HepG2 (cell line): ENCODE data around the gene PEX11G. TPM values are rescaled to one million over a fixed set of nuclear protein-coding genes. Genes with fewer than 3 reads are reported as not detected.
A peak's percentile ranks its signal among the peaks of the same experiment; 100 is the strongest.

Source experiments
- ATAC-seq: fragments of 200-7000 bp; cut with Tn5 transposase; 3 replicates; pipeline ENCODE4 v1.9.1; 2020; ENCODE audit warnings: mild to moderate bottlenecking, moderate library complexity
- BruUV-seq: library from RNA; stranded (reverse); fragments of 400-500 nt; replicated peaks from 2 replicates; lab custom pipeline; 2021; lab: Mats Ljungman, UMichigan
- CTCF ChIA-PET: fragments of 300-600 bp; formaldehyde crosslinking; extraction: SDS; loops from one replicate; lab custom pipeline; 2021; ENCODE audit warnings: low total read pairs, inconsistent platforms, low intra/inter-chr PET ratio; lab: Yijun Ruan, JAX
- POLR2A ChIA-PET: fragments of 350-600 bp; sonication (Branson Sonifier 250); formaldehyde crosslinking; loops from one replicate; lab custom pipeline; 2020; ENCODE audit warnings: antibody characterized with exemption, inconsistent platforms; lab: Yijun Ruan, JAX
- DNase-seq: peaks from one replicate; pipeline ENCODE4 v3.0.0-alpha.2; 2015; ENCODE audit warnings: low spot score
- FAIRE-seq: peaks from 3 replicates; lab custom pipeline; 2011; peaks lifted over from hg19 to GRCh38; lab: Jason Lieb, UNC
- H2AFZ ChIP-seq: one replicate; pipeline ENCODE4 v1.6.1; 2011; ENCODE audit warnings: low read length, inconsistent platforms
- H3K27ac ChIP-seq: fragments of 300-600 bp; 3 replicates; pipeline ENCODE4 v1.8.0; 2011; ENCODE audit warnings: mixed run types, mild to moderate bottlenecking, mixed read lengths, low read length, inconsistent platforms; ENCODE audit not compliant: insufficient read depth; ENCODE audit errors: extremely low read length
- H3K27me3 ChIP-seq, 2 experiments: fragments of 200-600 bp in 1 of 2; 2 replicates in 1 of 2; 3 replicates in 1 of 2; pipeline versions ENCODE4 v1.6.0 to v1.8.0; 2011; ENCODE audit warnings: low read length in 2 of 2, mild to moderate bottlenecking in 2 of 2, moderate library complexity in 2 of 2, inconsistent platforms in 1 of 2; ENCODE audit not compliant: insufficient read depth in 2 of 2, control insufficient read depth in 1 of 2
- H3K36me3 ChIP-seq, 2 experiments: fragments of 200-600 bp in 1 of 2; replicated peaks in 1 of 2; 2 replicates in 1 of 2; 3 replicates in 1 of 2; pipeline versions ENCODE4 v1.5.1 to v1.8.0; 2011; ENCODE audit warnings: low read length in 2 of 2, inconsistent platforms in 1 of 2; ENCODE audit not compliant: insufficient read depth in 2 of 2, control insufficient read depth in 1 of 2
- H3K4me1 ChIP-seq: 2 replicates; pipeline ENCODE4 v1.5.1; 2012; ENCODE audit warnings: low read length, inconsistent platforms; ENCODE audit not compliant: insufficient read depth
- H3K4me2 ChIP-seq: 2 replicates; pipeline ENCODE4 v1.6.0; 2011; ENCODE audit warnings: low read depth, low read length, inconsistent platforms
- H3K4me3 ChIP-seq, 3 experiments: fragments of 200-600 bp in 1 of 3; sonication (generic), shearing (Covaris generic) in 1 of 3; replicated peaks in 1 of 3; 2 replicates each; pipeline ENCODE4 v1.5.1; 2011 to 2016; ENCODE audit warnings: low read length in 3 of 3, inconsistent platforms in 2 of 3, low read depth in 2 of 3, mild to moderate bottlenecking in 2 of 3, control low read depth in 1 of 3, mixed read lengths in 1 of 3; ENCODE audit not compliant: insufficient read depth in 1 of 3
- H3K79me2 ChIP-seq: one replicate; pipeline ENCODE4 v1.6.1; 2011; ENCODE audit warnings: low read length, inconsistent platforms; ENCODE audit not compliant: insufficient read depth
- H3K9ac ChIP-seq: 2 replicates; pipeline ENCODE4 v1.6.0; 2011; ENCODE audit warnings: mild to moderate bottlenecking, low read depth, low read length, inconsistent platforms; ENCODE audit not compliant: insufficient read depth
- H3K9me3 ChIP-seq: 2 replicates; pipeline ENCODE4 v1.5.1; 2012; ENCODE audit warnings: mild to moderate bottlenecking, low read length
- H4K20me1 ChIP-seq: 2 replicates; pipeline ENCODE4 v1.6.0; 2011; ENCODE audit warnings: inconsistent platforms, mild to moderate bottlenecking, low read length, moderate library complexity; ENCODE audit not compliant: insufficient read depth
- JUN ChIP-seq: sonication (generic); formaldehyde crosslinking; IDR thresholded peaks from 2 replicates; pipeline ENCODE4 v1.4.0; 2020; ENCODE audit warnings: mild to moderate bottlenecking, missing genetic modification reagents
- PAWR ChIP-seq: sonication (generic); formaldehyde crosslinking; IDR thresholded peaks from 2 replicates; pipeline ENCODE4 v1.4.0; 2020; ENCODE audit warnings: missing genetic modification reagents, mild to moderate bottlenecking, borderline replicate concordance
- PITX1 ChIP-seq: sonication (generic); formaldehyde crosslinking; IDR thresholded peaks from 2 replicates; pipeline ENCODE4 v1.5.1; 2020; ENCODE audit warnings: mild to moderate bottlenecking, missing genetic modification reagents
- SPEN ChIP-seq: sonication (generic); formaldehyde crosslinking; IDR thresholded peaks from 2 replicates; pipeline ENCODE4 v1.5.1; 2020; ENCODE audit warnings: low read depth, mild to moderate bottlenecking, missing genetic modification reagents
- WGBS: methylation state at CpG from one replicate; pipeline ENCODE4 v1.1.6; 2017; ENCODE audit warnings: low lambda C conversion rate; 5-methylcytosine and 5-hydroxymethylcytosine counted together
- in situ Hi-C: cut with HindIII; loops from 2 replicates; pipeline ENCODE4 v1.10.0; 2017; ENCODE audit warnings: low pct_unique_long_range_greater_than_20kb; ENCODE audit not compliant: extremely low pct_ligation_motif_present
- intact Hi-C: fragments of 100-400 bp; cut with micrococcal nuclease; formaldehyde crosslinking; loops from one replicate; pipeline ENCODE4 v1.10.0; 2022; ENCODE audit not compliant: unreplicated experiment
- polyA plus RNA-seq, 8 experiments: library from polyadenylated mRNA; depleted of rRNA in 3 of 8; stranded (reverse) in 7 of 8; unstranded in 1 of 8; fragments of >200 nt; fragmentation: Illumina TruSeq in 4 of 8; extraction: Trizol in 4 of 8; gene quantifications; 2 replicates each; pipeline versions ENCODE4 v1.2.1 to v1.2.3, GENCODE V29; 2011 to 2016; ENCODE audit warnings: low read depth in 4 of 8, missing spikeins in 1 of 8, mixed read lengths in 1 of 8; ENCODE audit not compliant: insufficient read depth in 1 of 8
- total RNA-seq, 5 experiments: library from RNA; depleted of rRNA; stranded (reverse); fragments of >200 nt; fragmentation: Illumina TruSeq; extraction: Trizol; gene quantifications; 2 replicates each; pipeline ENCODE4 v1.2.3, GENCODE V29; 2016; ENCODE audit warnings: low read depth in 1 of 5
- TF ChIP-seq, protein P1 (sequence below): sonication (generic); formaldehyde crosslinking; IDR thresholded peaks from 2 replicates; pipeline ENCODE4 v1.4.0; 2020; ENCODE audit warnings: missing genetic modification reagents
- TF ChIP-seq, protein P2 (sequence below): sonication (generic); formaldehyde crosslinking; IDR thresholded peaks from 2 replicates; pipeline ENCODE4 v1.8.0; 2022; ENCODE audit warnings: missing genetic modification reagents, mild to moderate bottlenecking, borderline replicate concordance

Gene PEX11G
- total and polyA plus RNA-seq, 2 of the 13 experiments (the other 11 are each of a cell fraction or from before 2014, with no cell fraction given) = not detected

DNA sequence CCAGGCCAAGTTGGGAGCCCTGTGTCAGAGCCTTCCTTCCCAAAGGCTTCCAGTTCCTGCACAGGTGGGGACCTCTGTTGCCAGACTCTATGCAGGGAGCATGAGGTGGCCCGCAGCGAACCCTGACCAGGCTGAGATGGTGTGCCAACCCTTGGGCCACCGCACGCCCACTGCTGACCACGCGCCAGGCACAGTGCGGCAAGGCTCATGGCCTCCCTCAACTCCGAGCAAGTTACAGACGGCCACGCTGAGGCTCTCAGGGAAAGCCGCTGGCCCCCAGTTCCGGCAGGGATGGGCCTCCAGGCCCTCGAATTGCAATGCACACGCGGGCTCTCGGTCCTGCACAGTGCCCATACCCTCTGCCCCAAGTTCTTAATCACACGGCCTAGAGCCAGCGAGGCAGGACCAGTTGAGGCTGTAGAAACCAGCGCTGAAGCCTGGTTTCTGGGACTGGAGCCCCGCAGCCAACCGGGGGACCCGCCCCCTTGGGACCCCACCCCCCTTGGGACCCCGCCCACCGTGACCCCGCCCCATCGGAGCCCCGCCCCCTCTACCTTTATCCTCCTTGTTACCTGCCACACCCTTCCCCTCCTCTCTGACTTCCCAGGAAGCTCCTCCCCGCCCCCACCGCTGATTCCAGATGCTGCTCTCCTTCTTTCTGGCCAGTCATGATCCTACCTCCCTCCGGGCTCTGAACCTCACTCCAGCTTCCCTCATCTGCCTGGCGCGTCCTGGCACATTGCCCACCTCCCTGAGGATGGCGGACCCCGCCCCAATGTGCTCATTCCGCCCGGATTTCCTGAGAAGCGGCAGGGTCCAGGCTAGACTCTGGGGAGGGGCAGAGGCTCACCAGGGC, 6.0 kb downstream of the PEX11G start:
- 38% methylated on average over 20 of the region's 37 CpGs for WGBS
- H3K4me1 ChIP-seq = peaks cover 34% of the 10 kb centered on the region
- no peak overlapping the region for H3K9ac ChIP-seq
- CTCF ChIA-PET = no interaction called here
- ATAC-seq = no peak
- peak overlapping the region; percentile 12; the same call in 1 of the 2 replicates for H3K4me2 ChIP-seq
- no peak for DNase-seq
- no TSS peak for BruUV-seq
- in situ Hi-C loops = no loop called here
- H3K79me2 ChIP-seq = no peaks in the 10 kb centered on the region
- H3K9me3 ChIP-seq = no peaks in the 10 kb centered on the region
- POLR2A ChIA-PET = no interaction called here
- FAIRE-seq = no peak
- no peak overlapping the region for H3K27ac ChIP-seq
- no peak overlapping the region for H2AFZ ChIP-seq
- intact Hi-C loops = no loop called here
- no peak overlapping the region for H3K4me3 ChIP-seq
- H4K20me1 ChIP-seq = no peaks in the 10 kb centered on the region
- no peak for TF ChIP-seq PAWR (CRISPR knock-in tag)
- TF ChIP-seq, all 625 proteins: peak for 0
- Histone ChIP-seq H3K36me3 (no peaks in the 10 kb centered on the region), H3K27me3 (no peaks in the 10 kb centered on the region; a peak in 1 of 5 replicates)

DNA sequence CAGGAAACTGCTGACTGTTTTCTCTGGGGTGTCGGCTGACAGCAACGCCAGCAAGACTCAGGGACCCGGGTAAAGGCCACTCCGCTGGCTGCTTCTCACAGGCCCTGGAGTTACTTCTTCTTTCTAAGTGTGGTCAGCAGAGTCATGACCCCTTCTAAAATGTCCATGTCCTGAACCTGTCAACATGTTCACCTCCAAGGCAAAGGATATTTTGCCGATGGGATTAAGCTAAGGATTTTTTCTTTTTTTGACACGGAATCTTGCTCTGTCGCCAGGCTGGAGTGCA, 7.9 kb downstream of the PEX11G start:
- Histone ChIP-seq H3K4me3 (no peak overlapping the region), H3K27me3 (no peaks in the 10 kb centered on the region; a peak in 1 of 5 replicates), H3K36me3 (no peaks in the 10 kb centered on the region), H3K4me2 (peak overlapping the region; percentile 21; the same call in 1 of the 2 replicates), H4K20me1 (no peaks in the 10 kb centered on the region), H3K79me2 (no peaks in the 10 kb centered on the region), H3K27ac (no peak overlapping the region), H3K4me1 (peaks cover 32% of the 10 kb centered on the region), H3K9ac (no peak overlapping the region), H3K9me3 (no peaks in the 10 kb centered on the region), H2AFZ (no peak overlapping the region)
- intact Hi-C loops (no loop called here), in situ Hi-C loops (no loop called here)
- POLR2A ChIA-PET = no interaction called here
- 48% methylated on average over 7 of the region's 7 CpGs for WGBS
- ATAC-seq = no peak
- BruUV-seq = no TSS peak
- CTCF ChIA-PET = no interaction called here
- TF ChIP-seq PITX1 = no peak
- TF ChIP-seq, protein P1, sequence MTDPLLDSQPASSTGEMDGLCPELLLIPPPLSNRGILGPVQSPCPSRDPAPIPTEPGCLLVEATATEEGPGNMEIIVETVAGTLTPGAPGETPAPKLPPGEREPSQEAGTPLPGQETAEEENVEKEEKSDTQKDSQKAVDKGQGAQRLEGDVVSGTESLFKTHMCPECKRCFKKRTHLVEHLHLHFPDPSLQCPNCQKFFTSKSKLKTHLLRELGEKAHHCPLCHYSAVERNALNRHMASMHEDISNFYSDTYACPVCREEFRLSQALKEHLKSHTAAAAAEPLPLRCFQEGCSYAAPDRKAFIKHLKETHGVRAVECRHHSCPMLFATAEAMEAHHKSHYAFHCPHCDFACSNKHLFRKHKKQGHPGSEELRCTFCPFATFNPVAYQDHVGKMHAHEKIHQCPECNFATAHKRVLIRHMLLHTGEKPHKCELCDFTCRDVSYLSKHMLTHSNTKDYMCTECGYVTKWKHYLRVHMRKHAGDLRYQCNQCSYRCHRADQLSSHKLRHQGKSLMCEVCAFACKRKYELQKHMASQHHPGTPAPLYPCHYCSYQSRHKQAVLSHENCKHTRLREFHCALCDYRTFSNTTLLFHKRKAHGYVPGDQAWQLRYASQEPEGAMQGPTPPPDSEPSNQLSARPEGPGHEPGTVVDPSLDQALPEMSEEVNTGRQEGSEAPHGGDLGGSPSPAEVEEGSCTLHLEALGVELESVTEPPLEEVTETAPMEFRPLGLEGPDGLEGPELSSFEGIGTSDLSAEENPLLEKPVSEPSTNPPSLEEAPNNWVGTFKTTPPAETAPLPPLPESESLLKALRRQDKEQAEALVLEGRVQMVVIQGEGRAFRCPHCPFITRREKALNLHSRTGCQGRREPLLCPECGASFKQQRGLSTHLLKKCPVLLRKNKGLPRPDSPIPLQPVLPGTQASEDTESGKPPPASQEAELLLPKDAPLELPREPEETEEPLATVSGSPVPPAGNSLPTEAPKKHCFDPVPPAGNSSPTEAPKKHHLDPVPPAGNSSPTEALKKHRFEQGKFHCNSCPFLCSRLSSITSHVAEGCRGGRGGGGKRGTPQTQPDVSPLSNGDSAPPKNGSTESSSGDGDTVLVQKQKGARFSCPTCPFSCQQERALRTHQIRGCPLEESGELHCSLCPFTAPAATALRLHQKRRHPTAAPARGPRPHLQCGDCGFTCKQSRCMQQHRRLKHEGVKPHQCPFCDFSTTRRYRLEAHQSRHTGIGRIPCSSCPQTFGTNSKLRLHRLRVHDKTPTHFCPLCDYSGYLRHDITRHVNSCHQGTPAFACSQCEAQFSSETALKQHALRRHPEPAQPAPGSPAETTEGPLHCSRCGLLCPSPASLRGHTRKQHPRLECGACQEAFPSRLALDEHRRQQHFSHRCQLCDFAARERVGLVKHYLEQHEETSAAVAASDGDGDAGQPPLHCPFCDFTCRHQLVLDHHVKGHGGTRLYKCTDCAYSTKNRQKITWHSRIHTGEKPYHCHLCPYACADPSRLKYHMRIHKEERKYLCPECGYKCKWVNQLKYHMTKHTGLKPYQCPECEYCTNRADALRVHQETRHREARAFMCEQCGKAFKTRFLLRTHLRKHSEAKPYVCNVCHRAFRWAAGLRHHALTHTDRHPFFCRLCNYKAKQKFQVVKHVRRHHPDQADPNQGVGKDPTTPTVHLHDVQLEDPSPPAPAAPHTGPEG (CRISPR knock-in tag) = no peak
- no peak for TF ChIP-seq JUN (CRISPR knock-in tag)
- TF ChIP-seq, protein P2, sequence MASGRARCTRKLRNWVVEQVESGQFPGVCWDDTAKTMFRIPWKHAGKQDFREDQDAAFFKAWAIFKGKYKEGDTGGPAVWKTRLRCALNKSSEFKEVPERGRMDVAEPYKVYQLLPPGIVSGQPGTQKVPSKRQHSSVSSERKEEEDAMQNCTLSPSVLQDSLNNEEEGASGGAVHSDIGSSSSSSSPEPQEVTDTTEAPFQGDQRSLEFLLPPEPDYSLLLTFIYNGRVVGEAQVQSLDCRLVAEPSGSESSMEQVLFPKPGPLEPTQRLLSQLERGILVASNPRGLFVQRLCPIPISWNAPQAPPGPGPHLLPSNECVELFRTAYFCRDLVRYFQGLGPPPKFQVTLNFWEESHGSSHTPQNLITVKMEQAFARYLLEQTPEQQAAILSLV = no peak
- TF ChIP-seq SPEN (CRISPR knock-in tag) = no peak
- DNase-seq = no peak
- no peak for FAIRE-seq
